ENCODE measurements around the gene LPP. TPM values are rescaled to one million over a fixed set of nuclear protein-coding genes. Genes with fewer than 3 reads are reported as not detected.

Gene LPP
- total and polyA plus RNA-seq, 2 of the 13 experiments (the other 11 are each of a cell fraction or from before 2014, with no cell fraction given), result 19.2 to 29.9 TPM

DNA sequence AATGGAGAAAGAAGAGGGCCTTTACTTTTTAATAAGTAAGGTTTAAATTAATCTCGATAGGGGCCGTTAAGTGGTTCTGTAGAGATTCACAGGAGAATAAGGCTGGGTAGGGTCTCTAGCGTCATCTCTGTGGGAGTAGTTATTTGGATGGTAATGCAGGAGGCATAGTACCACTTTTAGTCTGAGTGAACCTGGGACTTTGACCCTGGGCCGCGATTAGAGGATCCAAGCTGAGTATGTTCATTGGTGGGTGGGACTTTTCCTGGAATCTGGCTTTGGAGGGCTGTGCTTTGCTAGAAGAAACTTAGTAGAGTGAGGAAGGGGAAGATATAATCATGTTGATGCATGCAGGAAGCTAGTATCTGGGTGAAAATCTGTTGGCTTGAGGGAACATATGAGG, 4.0 kb downstream of the LPP start (continued):
- TF ChIP-seq, protein P1, sequence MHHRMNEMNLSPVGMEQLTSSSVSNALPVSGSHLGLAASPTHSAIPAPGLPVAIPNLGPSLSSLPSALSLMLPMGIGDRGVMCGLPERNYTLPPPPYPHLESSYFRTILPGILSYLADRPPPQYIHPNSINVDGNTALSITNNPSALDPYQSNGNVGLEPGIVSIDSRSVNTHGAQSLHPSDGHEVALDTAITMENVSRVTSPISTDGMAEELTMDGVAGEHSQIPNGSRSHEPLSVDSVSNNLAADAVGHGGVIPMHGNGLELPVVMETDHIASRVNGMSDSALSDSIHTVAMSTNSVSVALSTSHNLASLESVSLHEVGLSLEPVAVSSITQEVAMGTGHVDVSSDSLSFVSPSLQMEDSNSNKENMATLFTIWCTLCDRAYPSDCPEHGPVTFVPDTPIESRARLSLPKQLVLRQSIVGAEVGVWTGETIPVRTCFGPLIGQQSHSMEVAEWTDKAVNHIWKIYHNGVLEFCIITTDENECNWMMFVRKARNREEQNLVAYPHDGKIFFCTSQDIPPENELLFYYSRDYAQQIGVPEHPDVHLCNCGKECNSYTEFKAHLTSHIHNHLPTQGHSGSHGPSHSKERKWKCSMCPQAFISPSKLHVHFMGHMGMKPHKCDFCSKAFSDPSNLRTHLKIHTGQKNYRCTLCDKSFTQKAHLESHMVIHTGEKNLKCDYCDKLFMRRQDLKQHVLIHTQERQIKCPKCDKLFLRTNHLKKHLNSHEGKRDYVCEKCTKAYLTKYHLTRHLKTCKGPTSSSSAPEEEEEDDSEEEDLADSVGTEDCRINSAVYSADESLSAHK (CRISPR knock-in tag; IDR thresholded peaks at IDR 0.05; ENCODE audit: borderline replicate concordance), result no peak
- TF ChIP-seq ZNF567 (CRISPR knock-in tag; IDR thresholded peaks at IDR 0.05; ENCODE audit: borderline replicate concordance) (no peak), FOXO1 (CRISPR knock-in tag; IDR thresholded peaks at IDR 0.05) (peak; percentile 12; the same call in 1 of the 2 replicates), NFRKB (IDR thresholded peaks at IDR 0.05) (no peak), KDM1A (CRISPR knock-in tag; IDR thresholded peaks at IDR 0.05) (no peak), ZNF660 (CRISPR knock-in tag; IDR thresholded peaks at IDR 0.05; ENCODE audit: borderline replicate concordance, low read depth) (no peak), NCOA2 (CRISPR knock-in tag; IDR thresholded peaks at IDR 0.05) (peak; percentile 43; the same call in 1 of the 2 replicates), SALL2 (CRISPR knock-in tag; IDR thresholded peaks at IDR 0.05) (no peak), CREM (IDR thresholded peaks at IDR 0.05) (peak; percentile 33; the same call in 1 of the 2 replicates), CREM (CRISPR knock-in tag; IDR thresholded peaks at IDR 0.05) (no peak), ZNF333 (CRISPR knock-in tag; IDR thresholded peaks at IDR 0.05; ENCODE audit: borderline replicate concordance) (no peak), CCAR2 (optimal IDR thresholded peaks at IDR 0.05; ENCODE audit: low read depth, low read length) (no peak), CENPBD1 (CRISPR knock-in tag; IDR thresholded peaks at IDR 0.05; ENCODE audit: borderline replicate concordance, low read depth) (no peak), ZNF24 (IDR thresholded peaks at IDR 0.05) (no peak), TOPORS (CRISPR knock-in tag; IDR thresholded peaks at IDR 0.05) (no peak), ZNF546 (CRISPR knock-in tag; conservative IDR thresholded peaks at IDR 0.05) (no peak), TRIM22 (IDR thresholded peaks at IDR 0.05) (no peak), SOX13 (IDR thresholded peaks at IDR 0.05) (no peak), SOX13 (CRISPR knock-in tag; conservative IDR thresholded peaks at IDR 0.05 in 1 of 2, IDR thresholded peaks at IDR 0.05 in 1 of 2) (peak in 1 of 2 experiments; percentile 28; a peak in 1 of 4 replicates), ZFP90 (CRISPR knock-in tag; IDR thresholded peaks at IDR 0.05; ENCODE audit: borderline replicate concordance) (no peak), GZF1 (CRISPR knock-in tag; IDR thresholded peaks at IDR 0.05) (no peak), ZBTB8A (CRISPR knock-in tag; IDR thresholded peaks at IDR 0.05; ENCODE audit: borderline replicate concordance, low read depth) (no peak), CBX2 (IDR thresholded peaks at IDR 0.05; ENCODE audit: low read depth, low read length) (no peak), CBX2 (CRISPR knock-in tag; IDR thresholded peaks at IDR 0.05; ENCODE audit: low read depth) (no peak)
- TF ChIP-seq, protein P2, sequence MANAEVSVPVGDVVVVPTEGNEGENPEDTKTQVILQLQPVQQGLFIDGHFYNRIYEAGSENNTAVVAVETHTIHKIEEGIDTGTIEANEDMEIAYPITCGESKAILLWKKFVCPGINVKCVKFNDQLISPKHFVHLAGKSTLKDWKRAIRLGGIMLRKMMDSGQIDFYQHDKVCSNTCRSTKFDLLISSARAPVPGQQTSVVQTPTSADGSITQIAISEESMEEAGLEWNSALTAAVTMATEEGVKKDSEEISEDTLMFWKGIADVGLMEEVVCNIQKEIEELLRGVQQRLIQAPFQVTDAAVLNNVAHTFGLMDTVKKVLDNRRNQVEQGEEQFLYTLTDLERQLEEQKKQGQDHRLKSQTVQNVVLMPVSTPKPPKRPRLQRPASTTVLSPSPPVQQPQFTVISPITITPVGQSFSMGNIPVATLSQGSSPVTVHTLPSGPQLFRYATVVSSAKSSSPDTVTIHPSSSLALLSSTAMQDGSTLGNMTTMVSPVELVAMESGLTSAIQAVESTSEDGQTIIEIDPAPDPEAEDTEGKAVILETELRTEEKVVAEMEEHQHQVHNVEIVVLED (CRISPR knock-in tag; IDR thresholded peaks at IDR 0.05; ENCODE audit: borderline replicate concordance), result no peak
- TF ChIP-seq, protein P3, sequence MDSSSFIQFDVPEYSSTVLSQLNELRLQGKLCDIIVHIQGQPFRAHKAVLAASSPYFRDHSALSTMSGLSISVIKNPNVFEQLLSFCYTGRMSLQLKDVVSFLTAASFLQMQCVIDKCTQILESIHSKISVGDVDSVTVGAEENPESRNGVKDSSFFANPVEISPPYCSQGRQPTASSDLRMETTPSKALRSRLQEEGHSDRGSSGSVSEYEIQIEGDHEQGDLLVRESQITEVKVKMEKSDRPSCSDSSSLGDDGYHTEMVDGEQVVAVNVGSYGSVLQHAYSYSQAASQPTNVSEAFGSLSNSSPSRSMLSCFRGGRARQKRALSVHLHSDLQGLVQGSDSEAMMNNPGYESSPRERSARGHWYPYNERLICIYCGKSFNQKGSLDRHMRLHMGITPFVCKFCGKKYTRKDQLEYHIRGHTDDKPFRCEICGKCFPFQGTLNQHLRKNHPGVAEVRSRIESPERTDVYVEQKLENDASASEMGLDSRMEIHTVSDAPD (CRISPR knock-in tag; IDR thresholded peaks at IDR 0.05), result no peak
